ENCODE data around the gene SMOC2.

The SMOC2 gene

DNA sequence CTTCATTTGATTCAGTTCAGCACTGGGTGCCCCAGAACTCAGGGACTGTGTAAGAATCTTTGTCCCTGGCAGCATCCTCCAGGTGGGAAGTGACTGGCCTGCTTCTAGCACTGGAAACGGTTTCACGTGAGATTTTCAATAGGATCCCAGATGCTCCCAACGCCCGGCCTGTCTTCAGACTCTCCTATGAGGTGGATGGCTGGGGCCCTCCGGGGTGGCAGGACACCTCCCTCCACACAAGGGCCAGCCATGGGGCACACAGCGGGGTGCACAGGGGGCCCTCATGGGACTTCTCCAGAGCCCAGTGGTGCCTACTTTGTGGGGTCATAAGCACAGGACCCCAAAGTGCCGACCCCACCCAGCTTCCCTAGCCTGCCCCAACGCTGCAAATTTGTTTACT, 72.8 kb downstream of the SMOC2 start:
- in situ Hi-C loops (cut with HindIII; ENCODE audit: low sequenced_read_pairs): no loop called here

DNA sequence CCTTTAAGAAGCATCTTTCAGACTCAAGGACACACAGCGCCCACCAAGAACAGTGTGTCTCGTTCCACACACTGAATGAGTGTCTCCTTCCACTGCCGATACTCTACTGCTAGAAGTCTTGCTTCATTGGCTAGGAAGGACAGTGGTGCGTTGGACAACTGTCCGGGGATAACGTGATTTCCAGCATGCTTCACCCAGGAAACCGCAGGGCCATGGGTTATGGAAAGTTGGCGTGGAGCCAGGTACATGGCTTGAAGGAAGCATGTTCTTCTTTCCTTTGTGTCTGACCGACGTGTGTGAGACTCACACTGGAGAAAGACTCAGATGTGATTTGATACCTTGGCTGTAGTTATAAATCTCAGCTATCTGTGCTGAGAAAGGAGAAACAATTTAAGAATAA, 73.2 kb downstream of the SMOC2 start:
- in situ Hi-C loops (cut with HindIII; ENCODE audit: low sequenced_read_pairs): no loop called here

DNA sequence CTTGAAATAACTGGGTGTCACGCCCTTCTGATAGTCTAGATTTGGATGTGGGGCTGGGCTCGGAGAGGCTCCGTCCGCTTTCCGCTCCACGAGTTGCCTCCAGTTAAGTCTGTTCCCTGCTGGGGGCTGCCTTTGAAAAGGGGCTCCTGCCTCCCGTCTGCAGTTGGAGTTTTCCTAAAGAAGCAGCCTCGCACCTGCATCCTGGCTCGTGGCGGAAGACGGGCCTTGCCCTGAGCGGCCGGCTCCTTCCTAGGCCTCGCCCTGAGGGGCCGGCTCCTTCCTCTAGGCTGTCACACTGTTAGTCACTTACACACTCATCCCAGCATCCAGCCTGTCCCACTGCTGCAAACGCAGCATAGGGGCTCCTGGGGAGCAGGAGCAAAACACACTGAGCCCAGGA, 74.4 kb downstream of the SMOC2 start:
- in situ Hi-C loops (cut with HindIII; ENCODE audit: low sequenced_read_pairs): no loop called here

DNA sequence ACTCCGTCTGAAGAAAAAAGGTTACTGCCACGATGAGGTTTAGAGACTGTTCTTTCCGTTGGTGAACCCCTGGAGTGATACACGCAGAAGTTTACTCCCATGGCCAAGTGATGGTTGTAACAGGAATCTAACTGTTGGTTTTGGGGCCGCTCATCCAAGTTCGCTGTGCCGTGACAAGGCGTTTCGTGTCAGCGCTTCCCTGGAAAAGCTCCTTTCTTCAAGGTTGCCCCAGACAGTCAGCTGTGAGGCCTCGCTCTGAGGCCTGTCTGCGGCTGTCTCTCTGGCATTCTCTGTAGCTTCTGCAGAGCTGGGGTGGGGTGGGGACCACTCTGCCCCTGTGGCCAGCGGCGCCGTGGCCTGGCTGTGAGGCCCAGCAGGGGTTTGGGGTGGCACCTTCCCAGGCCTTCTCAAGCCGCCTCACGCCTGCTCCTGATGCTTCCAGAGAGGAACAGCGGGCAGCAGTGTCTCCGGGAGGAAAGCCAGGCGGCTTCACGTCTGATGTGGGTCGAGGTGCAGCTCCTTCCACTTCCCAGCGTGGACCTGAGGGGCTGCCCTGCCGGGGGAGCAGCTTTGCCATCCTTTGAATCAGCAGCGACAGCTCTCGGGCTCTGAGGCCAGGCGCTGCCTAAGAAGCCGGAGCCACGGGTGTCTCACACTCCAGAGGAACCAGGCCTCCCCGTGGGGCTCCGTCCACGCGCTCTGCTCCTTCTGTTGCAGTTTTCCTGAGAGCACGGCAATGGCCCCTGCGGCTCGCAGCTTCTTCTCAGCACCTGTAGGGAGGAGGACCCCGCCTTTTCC, 76.2 kb downstream of the SMOC2 start:
- in situ Hi-C loops (cut with HindIII; ENCODE audit: low sequenced_read_pairs): no loop called here

DNA sequence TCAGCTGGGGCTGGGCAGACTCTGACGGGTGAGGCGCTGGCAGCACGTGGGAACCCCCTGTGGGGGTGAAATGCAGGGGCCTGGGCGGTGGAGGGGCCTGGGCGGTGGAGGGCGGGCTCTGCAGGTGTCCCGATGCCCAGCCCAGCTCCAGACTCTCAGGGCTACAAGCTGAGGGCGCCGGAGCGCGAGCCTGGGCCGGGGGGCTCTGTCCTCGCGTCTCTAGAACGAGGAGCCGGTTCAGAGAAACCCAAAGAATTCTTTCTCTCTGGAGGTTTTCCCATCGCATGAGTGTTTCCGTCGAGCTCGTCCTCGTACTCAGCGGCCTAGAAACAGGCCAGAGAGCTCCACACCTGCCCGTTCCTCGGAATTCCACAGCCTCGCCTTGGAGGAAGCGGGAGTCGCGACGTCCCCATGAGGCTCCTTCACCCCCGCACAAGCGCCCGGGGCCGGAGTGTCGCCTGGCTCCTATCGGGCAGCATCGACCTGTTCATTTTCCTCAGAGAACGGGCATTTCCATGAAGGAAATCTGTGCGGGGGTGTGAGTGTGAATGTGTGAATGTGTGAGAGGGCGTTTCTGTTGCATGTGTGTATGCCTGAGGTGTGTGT, 76.9 kb downstream of the SMOC2 start:
- in situ Hi-C loops (cut with HindIII; ENCODE audit: low sequenced_read_pairs): no loop called here

DNA sequence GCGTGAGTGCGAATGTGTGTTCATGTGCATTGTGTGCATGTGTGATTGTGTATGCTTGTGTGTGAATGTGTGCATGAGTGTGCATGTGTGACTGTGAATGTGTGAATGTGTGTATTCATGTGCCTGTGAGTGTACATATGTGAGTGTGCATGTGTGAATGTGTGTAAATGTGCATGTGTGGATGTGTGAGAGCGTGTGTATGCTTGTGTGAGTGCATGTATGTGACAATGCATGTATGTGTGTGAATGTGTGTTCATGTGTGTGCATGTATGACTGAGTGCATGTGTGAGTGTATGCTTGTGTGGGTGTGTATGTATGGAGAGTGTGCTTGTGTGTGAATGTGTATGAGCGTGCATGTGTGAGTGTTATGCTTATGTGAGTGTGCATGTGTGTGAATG, 77.4 kb downstream of the SMOC2 start:
- in situ Hi-C loops (cut with HindIII; ENCODE audit: low sequenced_read_pairs): no loop called here

DNA sequence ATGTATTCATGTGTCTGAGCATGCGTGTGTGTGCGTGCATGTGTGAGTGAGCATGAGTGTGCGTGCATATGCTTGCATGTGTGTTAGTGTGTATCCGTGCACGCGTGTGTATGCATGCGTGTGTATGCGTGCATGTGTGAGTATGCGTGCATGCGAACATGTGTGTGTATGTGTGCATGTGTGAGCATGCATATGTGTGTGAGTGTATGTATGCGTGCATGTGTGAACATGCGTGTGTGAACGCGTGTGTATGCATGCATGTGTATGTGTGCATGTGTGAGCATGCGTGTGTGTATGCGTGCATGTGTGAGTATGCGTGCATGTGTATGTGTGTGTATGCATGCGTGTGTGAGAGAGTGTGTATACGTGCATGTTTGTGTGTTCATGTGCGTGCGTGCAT, 77.9 kb downstream of the SMOC2 start:
- in situ Hi-C loops (cut with HindIII; ENCODE audit: low sequenced_read_pairs): no loop called here

DNA sequence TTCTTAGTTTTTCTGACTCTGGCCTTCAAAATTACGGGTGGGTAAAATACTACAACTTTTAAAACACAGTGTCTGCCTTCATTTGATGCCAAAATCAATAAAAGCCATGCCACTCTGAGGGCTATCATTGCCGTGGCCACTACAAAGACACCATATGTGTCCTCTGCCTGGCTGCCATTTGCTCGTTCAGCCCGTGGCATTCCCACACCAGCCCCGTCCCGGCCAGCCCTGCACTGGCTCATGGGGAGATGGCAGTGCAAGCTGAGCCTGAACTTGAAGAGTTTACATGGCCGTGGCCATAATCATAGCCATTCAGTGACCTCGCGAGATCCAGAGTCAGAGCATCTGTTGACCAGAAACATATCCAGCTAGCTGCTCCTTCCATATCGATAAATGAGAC, 79.2 kb downstream of the SMOC2 start:
- in situ Hi-C loops (cut with HindIII; ENCODE audit: low sequenced_read_pairs): no loop called here

DNA sequence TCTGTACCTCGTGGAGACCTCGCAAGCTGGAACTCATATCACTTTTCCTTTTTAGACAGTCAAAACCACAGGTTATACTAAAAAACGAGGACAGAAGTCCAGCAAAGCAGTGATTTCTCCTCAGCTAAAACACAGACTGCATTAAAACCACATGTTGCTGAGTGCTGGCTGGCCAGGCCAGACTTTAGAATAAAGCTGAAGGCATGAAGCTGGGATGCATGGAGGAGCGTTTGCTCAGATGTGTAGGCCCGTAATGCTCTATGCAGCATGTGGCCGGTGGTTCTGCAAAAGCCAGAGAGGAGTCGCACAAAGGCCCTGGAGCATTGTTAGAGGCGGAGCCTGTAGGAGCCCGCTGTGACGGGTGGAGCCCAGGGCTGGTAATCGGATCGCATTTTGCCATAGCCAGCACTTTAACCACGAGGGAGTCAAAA, 83.6 kb downstream of the SMOC2 start:
- in situ Hi-C loops (cut with HindIII; ENCODE audit: low sequenced_read_pairs): no loop called here

DNA sequence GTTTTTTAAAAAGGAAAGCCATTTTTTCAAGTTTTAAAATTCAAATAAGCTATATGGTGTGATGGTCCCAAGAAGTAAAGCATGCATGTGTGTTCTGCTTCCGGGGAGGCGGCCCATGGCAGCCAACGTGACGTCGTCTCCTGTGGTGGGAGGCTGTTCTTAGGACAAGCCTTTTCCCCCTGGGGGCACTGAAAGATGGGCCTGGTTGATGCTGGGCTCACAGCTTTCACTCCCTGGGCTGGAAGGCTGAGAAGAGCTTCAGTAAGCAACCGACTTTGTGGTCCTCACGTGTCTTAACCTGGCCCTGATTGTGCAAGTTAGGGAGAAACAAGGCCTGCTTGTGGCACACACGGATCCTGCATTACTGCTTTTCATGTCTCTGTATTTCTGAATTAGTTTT, 84.1 kb downstream of the SMOC2 start:
- in situ Hi-C loops (cut with HindIII; ENCODE audit: low sequenced_read_pairs): no loop called here

DNA sequence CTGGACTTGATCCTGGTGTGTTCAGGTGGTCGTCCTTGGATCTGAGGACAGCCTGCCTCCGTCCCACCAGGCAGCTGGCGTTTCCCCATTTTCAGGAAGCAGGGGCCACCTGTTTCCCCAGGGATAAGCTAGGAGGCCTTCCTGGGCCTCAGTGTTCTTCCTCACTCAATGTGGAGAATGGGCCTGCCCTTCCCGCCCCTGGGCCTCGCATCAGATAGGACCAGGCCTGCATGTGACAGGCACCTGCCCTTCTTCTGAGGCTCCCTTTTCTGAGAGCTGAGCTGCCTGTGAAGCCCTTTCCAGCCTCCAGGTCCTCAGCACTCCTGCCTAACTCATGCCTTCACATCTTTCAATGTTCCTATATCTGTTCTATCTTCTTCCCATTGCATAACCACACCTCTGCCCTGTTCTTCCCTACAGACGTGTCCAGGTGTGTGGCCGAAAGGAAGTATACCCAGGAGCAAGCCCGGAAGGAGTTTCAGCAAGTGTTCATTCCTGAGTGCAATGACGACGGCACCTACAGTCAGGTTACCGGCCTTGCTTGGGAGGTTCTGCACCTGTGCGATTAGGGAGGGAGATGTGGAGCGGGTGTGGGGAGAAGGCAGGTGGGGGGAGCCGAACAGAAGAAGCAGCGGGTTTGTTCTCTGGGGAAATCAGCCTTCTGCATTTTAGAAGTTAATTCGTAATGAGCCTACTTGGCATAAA, 85.1 kb downstream of the SMOC2 start:
- in situ Hi-C loops (cut with HindIII; ENCODE audit: low sequenced_read_pairs): no loop called here

DNA sequence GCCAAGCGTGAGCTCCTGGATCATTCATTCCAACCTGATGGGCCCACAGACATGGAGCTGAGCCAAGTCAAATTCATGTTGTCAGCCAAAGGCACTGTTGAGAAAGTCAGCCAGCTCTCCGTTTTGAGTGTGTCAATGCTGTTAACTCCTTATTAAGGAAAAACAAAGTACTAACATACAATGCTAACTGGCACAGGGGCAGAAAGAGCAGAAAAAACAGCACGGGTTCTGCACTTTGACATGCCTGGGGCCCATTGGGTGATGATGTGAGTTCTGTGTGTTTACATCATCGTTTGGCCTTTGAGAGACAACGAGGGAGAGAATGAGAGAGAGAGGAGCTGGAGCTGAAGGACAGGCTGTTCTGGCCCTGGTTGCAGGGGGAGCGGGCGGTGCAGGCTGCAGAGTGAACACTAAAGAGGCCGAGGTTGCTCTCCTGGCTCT, 85.9 kb downstream of the SMOC2 start:
- in situ Hi-C loops (cut with HindIII; ENCODE audit: low sequenced_read_pairs): no loop called here

DNA sequence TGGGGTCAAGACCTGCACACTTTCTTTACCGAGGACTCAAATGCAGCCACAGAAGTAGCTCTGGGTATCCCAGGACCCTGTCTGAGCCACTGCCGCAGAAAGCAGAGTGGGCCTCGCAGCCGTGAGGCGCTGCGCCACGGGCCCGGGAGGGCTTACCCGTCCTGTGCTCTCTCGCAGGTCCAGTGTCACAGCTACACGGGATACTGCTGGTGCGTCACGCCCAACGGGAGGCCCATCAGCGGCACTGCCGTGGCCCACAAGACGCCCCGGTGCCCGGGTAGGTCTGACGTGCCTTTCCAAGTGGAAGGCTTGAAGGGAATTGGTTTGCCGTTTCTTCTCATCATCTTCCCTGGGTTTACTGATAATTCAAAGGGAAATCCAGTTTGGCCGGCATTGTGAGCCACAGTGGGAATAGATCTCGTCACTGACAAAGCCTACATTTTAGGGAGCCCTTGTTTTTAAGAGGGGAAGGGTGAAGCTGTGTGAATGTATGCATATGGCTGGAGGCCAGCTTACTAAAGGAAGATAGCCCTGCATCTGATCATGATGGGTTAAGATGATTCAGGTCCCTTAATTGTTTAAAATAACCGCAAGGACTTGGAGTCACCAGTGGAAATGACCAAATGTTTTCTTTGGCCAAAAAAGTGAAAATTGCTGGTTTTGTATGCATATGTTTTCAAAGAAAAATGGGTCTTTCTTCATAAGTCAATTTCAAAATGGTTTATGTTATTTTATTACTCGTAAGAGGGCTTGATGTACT, 86.6 kb downstream of the SMOC2 start:
- in situ Hi-C loops (cut with HindIII; ENCODE audit: low sequenced_read_pairs): no loop called here

DNA sequence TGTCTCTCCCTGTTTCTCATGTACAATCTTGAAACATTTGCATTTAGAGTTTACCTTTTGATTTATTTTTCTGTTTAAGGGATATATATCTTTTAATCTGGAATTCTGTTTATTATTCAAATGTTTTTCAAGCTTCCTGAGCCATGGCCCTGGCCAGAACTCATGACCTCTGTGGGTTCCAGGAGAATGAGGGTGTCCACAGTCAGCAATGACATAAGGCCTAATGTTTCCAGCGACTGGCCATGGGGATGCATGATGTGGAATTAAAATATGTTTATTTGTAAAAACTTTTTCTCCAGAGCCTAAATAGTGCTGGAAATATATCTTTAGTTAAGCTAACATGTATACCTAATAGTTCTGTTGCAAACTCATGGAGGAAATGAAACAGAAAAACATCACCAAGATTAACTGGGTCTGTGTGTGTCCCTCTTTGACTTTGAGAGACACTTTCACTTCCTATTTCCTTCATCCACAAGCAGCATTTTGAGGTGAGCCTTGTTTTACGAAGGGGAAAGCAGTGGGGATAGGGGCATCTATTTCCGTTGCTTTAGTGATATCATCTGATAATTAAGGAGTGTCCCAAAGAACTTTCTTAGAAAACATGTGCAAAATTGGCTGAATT, 87.6 kb downstream of the SMOC2 start:
- in situ Hi-C loops (cut with HindIII; ENCODE audit: low sequenced_read_pairs): no loop called here

DNA sequence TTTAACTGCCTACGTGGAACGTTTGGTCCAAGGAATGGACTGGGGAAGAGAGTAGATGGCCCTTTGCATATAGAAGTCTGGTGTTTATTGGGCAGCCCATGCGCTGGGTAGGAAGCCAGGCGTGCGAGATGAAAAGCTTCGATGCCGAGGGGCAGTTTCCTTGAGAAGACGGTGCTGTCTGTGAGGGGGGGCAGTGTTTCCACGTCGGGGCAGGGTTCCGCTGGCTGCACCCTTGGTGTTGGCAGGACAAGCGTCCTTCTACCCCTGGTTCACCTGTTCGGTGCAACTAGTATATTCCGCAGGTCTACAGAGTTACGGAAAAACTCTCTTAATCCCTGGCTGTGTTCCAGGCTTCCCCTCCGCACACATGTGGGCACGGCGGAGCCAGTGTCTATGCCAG, 88.2 kb downstream of the SMOC2 start:
- in situ Hi-C loops (cut with HindIII; ENCODE audit: low sequenced_read_pairs): no loop called here

DNA sequence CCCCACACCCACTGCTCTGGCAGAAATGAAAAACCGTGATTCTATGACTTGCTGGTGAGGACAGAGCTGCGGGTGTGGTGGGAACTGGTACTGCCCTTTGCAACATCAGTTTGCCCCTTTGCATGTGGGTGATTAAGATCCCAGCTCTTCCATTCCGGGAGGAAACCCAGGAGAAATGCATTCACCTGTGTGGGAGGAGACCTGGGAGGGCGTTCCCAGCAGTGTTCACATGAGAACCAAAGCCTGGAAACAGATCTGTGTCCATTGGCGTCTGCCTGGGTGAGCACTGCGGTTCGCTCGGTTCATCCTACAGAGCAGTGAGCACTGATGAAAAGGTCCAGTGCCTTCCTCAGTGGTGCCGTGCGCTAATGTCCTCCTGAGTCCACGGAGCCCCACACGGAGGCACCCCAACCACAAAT, 89.7 kb downstream of the SMOC2 start:
- in situ Hi-C loops (cut with HindIII; ENCODE audit: low sequenced_read_pairs): no loop called here

DNA sequence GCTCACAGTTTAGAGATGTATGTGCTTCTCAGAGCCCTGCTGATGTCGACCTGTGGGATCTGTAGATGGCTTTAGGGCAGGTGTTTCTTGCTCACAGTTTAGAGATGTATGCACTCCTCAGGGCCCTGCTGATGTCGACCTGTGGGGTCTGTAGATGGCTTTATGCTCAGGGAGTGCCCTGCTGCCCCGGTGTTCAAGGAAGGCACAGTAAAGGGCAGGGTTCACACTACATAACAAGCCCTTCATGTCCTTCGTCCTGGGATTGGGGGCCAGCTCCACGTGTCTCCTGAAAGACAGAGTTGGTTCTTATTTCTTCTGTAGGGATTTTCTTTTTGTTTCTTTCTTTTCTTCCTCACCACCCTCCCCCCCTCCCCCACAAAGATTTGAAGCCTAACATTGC, 91.1 kb downstream of the SMOC2 start:
- in situ Hi-C loops (cut with HindIII; ENCODE audit: low sequenced_read_pairs): no loop called here

DNA sequence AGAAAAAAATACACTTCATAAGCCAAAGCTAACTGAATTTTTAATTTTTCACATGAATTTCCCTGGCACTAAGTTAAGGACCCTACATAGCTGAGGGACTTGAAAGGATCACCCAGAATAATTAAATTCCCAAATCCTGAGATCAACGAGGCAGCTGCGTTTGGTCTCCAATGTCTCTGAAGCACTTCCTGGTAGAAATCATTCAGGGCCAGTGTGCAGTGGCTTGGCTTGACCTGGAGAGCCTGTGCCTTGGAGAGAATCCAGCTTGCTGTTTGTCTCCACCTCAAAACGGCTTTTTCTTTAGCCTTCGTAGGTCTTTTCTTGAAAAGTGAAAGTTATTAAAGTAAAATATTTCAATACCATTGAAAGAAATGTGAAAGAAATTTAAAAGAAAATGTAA, 92.4 kb downstream of the SMOC2 start:
- in situ Hi-C loops (cut with HindIII; ENCODE audit: low sequenced_read_pairs): no loop called here

DNA sequence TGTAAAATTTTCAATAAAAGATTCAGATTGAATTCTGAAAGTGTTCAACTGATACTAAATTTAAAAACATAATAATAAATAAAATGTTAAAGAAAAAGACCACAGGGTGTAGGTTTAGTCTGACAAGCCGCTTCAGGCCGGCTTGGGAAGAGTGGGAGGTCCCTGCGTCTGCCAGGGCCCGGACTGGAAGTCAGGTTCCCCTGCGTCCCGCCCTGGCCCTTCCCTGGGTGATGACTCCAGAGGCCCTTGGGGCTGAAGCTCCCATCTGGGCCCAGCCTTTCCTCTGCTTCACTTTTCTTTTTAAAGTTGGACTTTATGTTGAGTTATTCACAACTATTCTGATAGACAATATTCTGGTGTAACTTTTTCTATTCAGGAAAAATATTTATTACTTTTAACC, 93.3 kb downstream of the SMOC2 start:
- in situ Hi-C loops (cut with HindIII; ENCODE audit: low sequenced_read_pairs): no loop called here

DNA sequence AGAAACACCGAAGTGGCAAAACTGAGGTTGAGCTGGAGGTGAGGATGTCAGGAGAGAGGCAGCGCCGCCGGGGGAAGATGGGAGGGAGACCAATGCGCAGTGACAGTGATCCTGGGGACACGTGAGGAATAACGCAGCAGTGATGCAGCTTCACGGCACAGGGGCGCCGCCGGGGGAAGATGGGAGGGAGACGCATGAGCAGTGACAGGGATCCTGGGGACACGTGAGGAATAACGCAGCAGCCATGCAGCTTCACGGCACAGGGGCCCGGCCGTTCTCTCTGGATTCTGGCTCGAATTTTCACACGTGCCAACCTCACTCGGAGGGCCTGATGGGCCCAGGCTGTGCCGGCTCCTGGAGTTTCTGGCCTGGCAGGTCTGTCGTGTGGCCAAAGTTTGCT, 94.7 kb downstream of the SMOC2 start:
- in situ Hi-C loops (cut with HindIII; ENCODE audit: low sequenced_read_pairs): no loop called here

DNA sequence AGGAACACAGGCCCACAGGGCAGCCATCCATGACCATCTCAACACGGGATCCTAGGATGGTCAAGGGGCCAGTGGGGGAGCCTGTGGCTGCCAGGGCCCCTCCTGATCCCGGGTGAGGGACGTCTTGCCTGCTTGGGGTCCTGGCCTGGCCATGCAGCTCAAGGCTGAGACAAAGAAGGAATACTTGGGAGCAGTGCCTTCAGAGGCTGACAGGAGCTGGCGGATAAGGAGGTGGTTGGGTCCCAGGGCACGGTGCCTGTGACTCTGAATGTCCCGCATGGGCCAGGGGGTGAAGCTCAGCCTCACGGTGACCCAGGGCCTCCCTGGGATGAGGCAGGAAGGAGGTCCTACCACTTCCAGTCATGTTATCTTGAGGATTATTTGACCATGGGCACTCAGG, 95.2 kb downstream of the SMOC2 start:
- in situ Hi-C loops (cut with HindIII; ENCODE audit: low sequenced_read_pairs): no loop called here
